Mammary epithelial cell (primary cell): ENCODE results near the gene GALNT17.

Experiments
- CTCF ChIP-seq, 2 donors: IDR thresholded peaks in 1 of 2; conservative IDR thresholded peaks in 1 of 2; 2 replicates each; pipeline ENCODE4 v1.5.1; 2011 to 2012; ENCODE audit warnings: inconsistent platforms in 2 of 2, low read length in 2 of 2, mild to moderate bottlenecking in 2 of 2, control low read depth in 1 of 2, low read depth in 1 of 2; ENCODE audit not compliant: insufficient read depth in 1 of 2; ENCODE audit errors: extremely low read depth in 1 of 2
- EZH2 ChIP-seq: IDR thresholded peaks from 2 replicates; pipeline ENCODE4 v1.6.1; 2012; ENCODE audit warnings: low read length, inconsistent platforms, borderline replicate concordance

GRCh38 chr7:71184136-71184535 lies 52.2 kb downstream of the GALNT17 start:
- no peak for TF ChIP-seq CTCF (conservative IDR thresholded peaks at IDR 0.05 in 1 of 2, IDR thresholded peaks at IDR 0.05 in 1 of 2; ENCODE audit: extremely low read depth in 1 of 2, insufficient read depth in 1 of 2, low read depth in 1 of 2, low read length in 2 of 2)
- TF ChIP-seq EZH2: no peak
